BJ (cell line): ENCODE data around the gene AOC1. TPM values are rescaled to one million over a fixed set of nuclear protein-coding genes. Genes with fewer than 3 reads are reported as not detected.

Source experiments
- CTCF ChIA-PET: fragments of 350-600 bp; formaldehyde crosslinking; extraction: SDS; loops from one replicate; lab custom pipeline; 2021; ENCODE audit warnings: antibody characterized with exemption, inconsistent platforms; lab: Yijun Ruan, JAX
- POLR2A ChIA-PET: fragments of 300-600 bp; sonication (Branson Sonifier 250); formaldehyde crosslinking; extraction: SDS; loops from one replicate; lab custom pipeline; 2021; ENCODE audit warnings: antibody characterized with exemption; lab: Charles Lee
- DNase-seq: peaks from one replicate; pipeline ENCODE4 v3.0.0-alpha.2; 2011; ENCODE audit warnings: low read depth
- H3K27me3 ChIP-seq: 2 replicates; pipeline ENCODE4 v1.6.0; 2011; ENCODE audit warnings: low read length; ENCODE audit not compliant: control insufficient read depth, insufficient read depth
- H3K36me3 ChIP-seq: 2 replicates; pipeline ENCODE4 v1.5.1; 2011; ENCODE audit warnings: low read length; ENCODE audit not compliant: control insufficient read depth, insufficient read depth
- H3K4me3 ChIP-seq: 2 replicates; pipeline ENCODE4 v1.5.1; 2011; ENCODE audit warnings: low read depth, mild to moderate bottlenecking, control low read depth, low read length
- CTCF ChIP-seq: IDR thresholded peaks from 2 replicates; pipeline ENCODE4 v1.5.1; 2011; ENCODE audit warnings: low read depth, mild to moderate bottlenecking, control low read depth, inconsistent platforms, low read length, moderate library complexity; ENCODE audit not compliant: insufficient read depth
- polyA minus RNA-seq: library from RNA; depleted of rRNA, polyadenylated mRNA; stranded (reverse); fragments of >200 nt; gene quantifications from 2 replicates; pipeline ENCODE4 v1.2.3, GENCODE V29; 2011; rRNA and poly(A)+ RNA removed
- polyA plus RNA-seq: library from polyadenylated mRNA; depleted of rRNA; stranded (reverse); fragments of >200 nt; gene quantifications from 2 replicates; pipeline ENCODE4 v1.2.3, GENCODE V29; 2011; rRNA removed

AOC1 gene
- not detected in 2 replicates for polyA plus RNA-seq
- not detected in 2 replicates for polyA minus RNA-seq

GRCh38 chr7:150852371-150852905, at the start of gene AOC1:
Gene AOC1 (plus strand): TSS chr7:150852517. CDS start chr7:150856471, 3,954 bp downstream.
- no peaks in the 10 kb centered on the region for H3K36me3 ChIP-seq
- ChIA-PET POLR2A (no interaction called here), CTCF (no interaction called here)
- no peak within 1 kb of the TSS for H3K4me3 ChIP-seq
- H3K27me3 ChIP-seq: peaks cover 1% of the 10 kb centered on the region; the same call in 1 of the 2 replicates
- TF ChIP-seq CTCF: no peak
- DNase-seq: no peak

GRCh38 chr7:150803161-150803860, 49.0 kb upstream of the AOC1 start:
- CTCF ChIA-PET: no interaction called here
- Histone ChIP-seq H3K4me3 (no peak overlapping the region), H3K27me3 (peaks cover 11% of the 10 kb centered on the region; the same call in 1 of the 2 replicates), H3K36me3 (no peaks in the 10 kb centered on the region)
- DNase-seq: no peak
- POLR2A ChIA-PET: no interaction called here
- TF ChIP-seq CTCF: no peak

- ChIA-PET POLR2A (no interaction called here), CTCF (no interaction called here)
Measured at GRCh38 chr7:150804802-150805201, 47.5 kb upstream of the AOC1 start.

GRCh38 chr7:150805864-150806263, 46.5 kb upstream of the AOC1 start:
- ChIA-PET CTCF (no interaction called here), POLR2A (no interaction called here)
- H3K36me3 ChIP-seq: no peaks in the 10 kb centered on the region
- H3K4me3 ChIP-seq: no peak overlapping the region
- DNase-seq: no peak
- TF ChIP-seq CTCF: no peak
- H3K27me3 ChIP-seq: peaks cover 4% of the 10 kb centered on the region; the same call in 1 of the 2 replicates

More at GRCh38 chr7:150804802-150805201, 47.5 kb upstream of the AOC1 start:
- no peak for TF ChIP-seq CTCF
- Histone ChIP-seq H3K36me3 (no peaks in the 10 kb centered on the region), H3K27me3 (peaks cover 11% of the 10 kb centered on the region; the same call in 1 of the 2 replicates), H3K4me3 (no peak overlapping the region)
- DNase-seq: no peak

GRCh38 chr7:150806454-150806853, 45.9 kb upstream of the AOC1 start:
- Histone ChIP-seq H3K4me3 (no peak overlapping the region), H3K36me3 (no peaks in the 10 kb centered on the region), H3K27me3 (peaks cover under 1% of the 10 kb centered on the region; the same call in 1 of the 2 replicates)
- no peak for DNase-seq
- CTCF ChIA-PET: no interaction called here
- POLR2A ChIA-PET: no interaction called here
- TF ChIP-seq CTCF: no peak
